HL-60 (cell line): ENCODE results near the gene AK4.

Experiments used
- POLR2AphosphoS5 ChIP-seq: IDR thresholded peaks from 2 replicates; pipeline ENCODE4 v1.6.1; 2012; ENCODE audit warnings: low read depth
- SPI1 ChIP-seq: IDR thresholded peaks from 2 replicates; pipeline ENCODE4 v1.6.1; 2012; ENCODE audit warnings: low read depth, mild to moderate bottlenecking, borderline replicate concordance
- TF ChIP-seq, protein P1 (sequence below): IDR thresholded peaks from one replicate; pipeline ENCODE4 v1.5.1; 2011; ENCODE audit warnings: low read length, control low read depth, inconsistent platforms; ENCODE audit not compliant: insufficient read depth

DNA sequence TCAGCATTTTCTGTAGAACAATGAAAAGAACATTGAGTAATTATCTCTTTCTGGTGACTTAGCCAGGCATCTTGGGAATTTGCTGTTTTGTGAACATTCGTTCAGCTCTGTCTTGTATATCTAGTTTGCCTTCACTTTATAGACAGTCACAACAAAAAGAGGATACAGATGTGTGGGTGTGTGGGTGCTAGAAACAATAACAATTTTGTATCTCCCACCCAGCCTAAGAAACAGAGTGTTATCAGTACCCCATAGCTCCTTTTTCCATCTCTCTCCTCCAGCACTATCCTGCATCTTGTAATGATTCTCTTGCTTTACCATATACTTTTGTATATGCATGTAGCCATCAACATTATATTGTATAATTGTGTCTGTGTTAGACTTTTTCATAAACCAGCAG is 33.0 kb downstream of the AK4 start:
- TF ChIP-seq POLR2AphosphoS5, result no peak
- TF ChIP-seq SPI1, result no peak
- TF ChIP-seq, protein P1, sequence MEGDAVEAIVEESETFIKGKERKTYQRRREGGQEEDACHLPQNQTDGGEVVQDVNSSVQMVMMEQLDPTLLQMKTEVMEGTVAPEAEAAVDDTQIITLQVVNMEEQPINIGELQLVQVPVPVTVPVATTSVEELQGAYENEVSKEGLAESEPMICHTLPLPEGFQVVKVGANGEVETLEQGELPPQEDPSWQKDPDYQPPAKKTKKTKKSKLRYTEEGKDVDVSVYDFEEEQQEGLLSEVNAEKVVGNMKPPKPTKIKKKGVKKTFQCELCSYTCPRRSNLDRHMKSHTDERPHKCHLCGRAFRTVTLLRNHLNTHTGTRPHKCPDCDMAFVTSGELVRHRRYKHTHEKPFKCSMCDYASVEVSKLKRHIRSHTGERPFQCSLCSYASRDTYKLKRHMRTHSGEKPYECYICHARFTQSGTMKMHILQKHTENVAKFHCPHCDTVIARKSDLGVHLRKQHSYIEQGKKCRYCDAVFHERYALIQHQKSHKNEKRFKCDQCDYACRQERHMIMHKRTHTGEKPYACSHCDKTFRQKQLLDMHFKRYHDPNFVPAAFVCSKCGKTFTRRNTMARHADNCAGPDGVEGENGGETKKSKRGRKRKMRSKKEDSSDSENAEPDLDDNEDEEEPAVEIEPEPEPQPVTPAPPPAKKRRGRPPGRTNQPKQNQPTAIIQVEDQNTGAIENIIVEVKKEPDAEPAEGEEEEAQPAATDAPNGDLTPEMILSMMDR, result no peak
